Melanocyte of skin (primary cell): ENCODE measurements around the gene KRT23. TPM values are rescaled to one million over a fixed set of nuclear protein-coding genes. Genes with fewer than 3 reads are reported as not detected.

ENCODE experiments used
- total RNA-seq, 2 donors: library from RNA; depleted of rRNA; stranded (reverse); fragments of >200 nt; gene quantifications; 2 replicates each; pipeline ENCODE4 v1.2.3, GENCODE V29; 2012

Gene KRT23
- total RNA-seq = not detected

GRCh38 chr17:40937384-40937819 lies at the start of gene KRT23:
Gene KRT23 (minus strand): TSS chr17:40937646. CDS start chr17:40936603, 1,043 bp downstream.

GRCh38 chr17:40984226-40984625 lies 46.8 kb upstream of the KRT23 start, which contains the start of gene KRT40:
Gene KRT40 (minus strand): TSS chr17:40984326. CDS start chr17:40984273, 53 bp downstream.

GRCh38 chr17:40966848-40967247 lies 29.4 kb upstream of the KRT23 start, which contains the start of gene KRT39:
Gene KRT39 (minus strand): TSS chr17:40966948. CDS start chr17:40966856, 92 bp downstream.

GRCh38 chr17:40884708-40885512 lies 52.5 kb downstream of the KRT23 start, which contains the start of gene KRT20:
Gene KRT20 (minus strand): TSS chr17:40885242. CDS start chr17:40885185, 57 bp downstream.

Other genes starting within 250 kb of the KRT23 start
- gene KRT24, start 233.9 kb downstream of the KRT23 start, total RNA-seq = not detected
- not detected for gene KRT25, start 182.3 kb downstream of the KRT23 start, total RNA-seq
- not detected for gene KRT26, start 165.4 kb downstream of the KRT23 start, total RNA-seq
- gene KRT27, start 155.1 kb downstream of the KRT23 start, total RNA-seq = 1 to 10 TPM in 1 of 2 donors, not detected in 1; 1.3 TPM
- not detected for gene KRT28, start 137.7 kb downstream of the KRT23 start, total RNA-seq
- gene KRT10, start 115.0 kb downstream of the KRT23 start, total RNA-seq = 1 to 10 TPM; 1.7 to 3.0 TPM
- gene KRT12, start 70.4 kb downstream of the KRT23 start, total RNA-seq = under 1 TPM in 1 of 2 donors, not detected in 1; 0.34 TPM
- not detected for gene KRT20, start 52.4 kb downstream of the KRT23 start, total RNA-seq
- not detected for gene KRT39, start 29.3 kb upstream of the KRT23 start, total RNA-seq
- gene KRT40, start 46.7 kb upstream of the KRT23 start, total RNA-seq = not detected
- gene KRTAP3-3, start 56.5 kb upstream of the KRT23 start, total RNA-seq = not detected
- gene KRTAP3-2, start 62.3 kb upstream of the KRT23 start, total RNA-seq = not detected
- not detected for gene KRTAP3-1, start 71.5 kb upstream of the KRT23 start, total RNA-seq
- not detected for gene KRTAP1-5, start 89.6 kb upstream of the KRT23 start, total RNA-seq
- not detected for gene KRTAP1-4, start 92.5 kb upstream of the KRT23 start, total RNA-seq
- gene KRTAP1-3, start 97.2 kb upstream of the KRT23 start, total RNA-seq = not detected
- gene KRTAP1-1, start 103.8 kb upstream of the KRT23 start, total RNA-seq = not detected
- not detected for gene KRTAP2-1, start 109.7 kb upstream of the KRT23 start, total RNA-seq
- gene KRTAP2-2, start 117.6 kb upstream of the KRT23 start, total RNA-seq = not detected
- gene KRTAP2-3, start 122.5 kb upstream of the KRT23 start, total RNA-seq = not detected
- not detected for gene KRTAP2-4, start 128.2 kb upstream of the KRT23 start, total RNA-seq
- gene KRTAP4-7, start 146.5 kb upstream of the KRT23 start, total RNA-seq = not detected
- gene KRTAP4-8, start 160.5 kb upstream of the KRT23 start, total RNA-seq = not detected
- not detected for gene KRTAP4-16, start 164.6 kb upstream of the KRT23 start, total RNA-seq
- not detected for gene KRTAP4-9, start 167.7 kb upstream of the KRT23 start, total RNA-seq
- gene KRTAP4-11, start 180.7 kb upstream of the KRT23 start, total RNA-seq = not detected
- not detected for gene KRTAP4-12, start 186.5 kb upstream of the KRT23 start, total RNA-seq
- gene KRTAP4-6, start 202.9 kb upstream of the KRT23 start, total RNA-seq = not detected
- gene KRTAP4-5, start 212.2 kb upstream of the KRT23 start, total RNA-seq = not detected
- gene KRTAP4-4, start 223.1 kb upstream of the KRT23 start, total RNA-seq = not detected
- gene KRTAP4-3, start 230.6 kb upstream of the KRT23 start, total RNA-seq = not detected
- not detected for gene KRTAP4-2, start 240.6 kb upstream of the KRT23 start, total RNA-seq
- gene KRTAP4-1, start 247.3 kb upstream of the KRT23 start, total RNA-seq = not detected